Measurements from ENCODE around the gene WNT5A.
"Not testable (repeated sequence)": the region's sequence is repeated elsewhere in the genome, so short reads cannot be mapped to it uniquely, and the experiment has no call there.

Gene WNT5A

DNA sequence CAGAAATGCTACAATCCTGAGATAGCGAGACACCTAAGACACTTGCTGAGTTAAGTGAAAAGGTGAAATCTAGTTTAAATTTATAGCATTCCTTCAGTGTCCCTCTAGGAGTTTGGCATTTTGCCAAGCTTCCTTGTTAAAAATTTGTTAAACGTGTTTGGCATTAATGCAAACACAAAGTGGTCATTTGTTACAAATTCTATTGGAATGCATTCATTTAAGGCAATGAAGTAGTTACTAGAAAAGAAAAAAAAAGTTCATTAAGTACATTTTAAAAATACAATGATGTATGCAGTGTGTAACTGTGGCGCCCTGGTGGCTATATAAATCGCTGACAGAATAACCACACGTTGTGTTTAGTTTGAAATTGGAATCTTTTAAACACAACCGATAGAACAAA lies 31.3 kb upstream of the WNT5A start:
- no peaks in the 10 kb centered on the region for H3K4me1 ChIP-seq (ENCODE audit: control insufficient read depth, insufficient read depth, low read length)
- no peaks in the 10 kb centered on the region for H3K27me3 ChIP-seq (ENCODE audit: control insufficient read depth, insufficient read depth, low read length)
- no peak overlapping the region for H3K9ac ChIP-seq (ENCODE audit: low read length)
- H3K36me3 ChIP-seq (ENCODE audit: control insufficient read depth, insufficient read depth, low read length) = no peaks in the 10 kb centered on the region
- no peaks in the 10 kb centered on the region for H3K9me3 ChIP-seq (ENCODE audit: control insufficient read depth, low read length)
- no peak overlapping the region for H3K4me3 ChIP-seq (ENCODE audit: low read length)

DNA sequence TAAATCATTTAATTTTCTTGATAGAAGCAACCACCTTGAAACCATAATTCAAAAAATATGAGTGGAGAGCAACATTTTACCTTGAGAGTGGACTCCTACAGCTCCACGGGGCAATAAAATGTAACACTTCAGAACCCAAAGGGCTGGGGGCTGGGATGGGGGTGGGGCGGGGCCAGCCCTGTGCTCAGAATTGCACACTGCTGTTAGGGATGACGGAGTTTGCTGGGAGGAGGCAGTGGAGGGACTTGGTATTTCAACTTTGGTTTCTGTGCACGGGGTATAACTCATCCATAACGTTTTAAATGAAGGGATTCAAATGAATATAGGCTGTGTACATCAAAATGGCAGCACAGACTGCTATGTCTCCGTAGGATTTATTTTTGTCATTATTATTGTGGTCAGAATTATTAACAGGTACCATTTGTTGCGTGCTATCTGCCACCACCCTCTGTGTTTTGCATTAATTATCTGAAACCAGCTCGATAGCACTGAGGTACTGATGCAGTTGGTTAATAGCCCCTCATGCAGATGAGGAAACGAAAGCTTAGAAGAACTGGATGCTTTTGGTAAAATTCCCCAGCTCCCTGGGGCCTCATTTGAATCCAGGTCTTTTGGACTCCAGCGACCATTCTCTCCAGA lies 29.4 kb upstream of the WNT5A start:
- H3K36me3 ChIP-seq (ENCODE audit: control insufficient read depth, insufficient read depth, low read length) = no peaks in the 10 kb centered on the region
- no peaks in the 10 kb centered on the region for H3K4me1 ChIP-seq (ENCODE audit: control insufficient read depth, insufficient read depth, low read length)
- H3K9ac ChIP-seq (ENCODE audit: low read length) = no peak overlapping the region
- no peaks in the 10 kb centered on the region for H3K9me3 ChIP-seq (ENCODE audit: control insufficient read depth, low read length)
- H3K4me3 ChIP-seq (ENCODE audit: low read length) = no peak overlapping the region
- no peaks in the 10 kb centered on the region for H3K27me3 ChIP-seq (ENCODE audit: control insufficient read depth, insufficient read depth, low read length)

DNA sequence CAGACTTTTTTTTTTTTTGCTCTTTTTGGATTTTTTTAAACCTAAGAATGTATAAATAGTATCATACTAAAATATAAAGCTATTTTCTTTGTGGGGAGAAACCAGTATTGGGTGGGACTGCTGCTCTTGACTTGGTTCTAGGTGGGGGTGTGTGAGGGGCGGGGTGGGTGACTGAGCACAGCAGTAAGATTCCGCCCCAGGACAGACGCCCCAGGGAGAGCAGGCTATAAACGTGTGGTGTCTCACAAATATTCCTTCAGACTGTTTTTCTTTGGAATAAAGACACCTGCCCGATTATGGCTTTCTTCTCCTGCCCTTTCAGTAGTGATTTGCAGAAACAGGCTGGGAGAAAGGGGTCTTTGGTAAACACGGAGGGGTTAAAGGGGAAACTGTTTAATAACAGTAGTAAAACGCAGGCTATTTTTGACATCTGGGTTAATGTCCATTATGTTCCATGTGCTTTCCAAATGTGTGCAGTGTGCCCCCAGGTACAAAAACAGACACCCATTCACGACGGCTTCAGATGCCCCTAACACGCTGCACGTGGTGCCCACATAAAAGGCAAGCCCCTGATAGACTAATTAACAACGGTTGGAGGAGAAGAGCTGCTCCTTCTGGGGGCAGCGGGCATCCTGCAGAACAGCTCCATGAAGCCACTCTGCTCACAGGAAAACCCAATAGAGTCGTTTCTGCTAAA lies 28.6 kb upstream of the WNT5A start:
- H3K36me3 ChIP-seq (ENCODE audit: control insufficient read depth, insufficient read depth, low read length) = no peaks in the 10 kb centered on the region
- H3K9ac ChIP-seq (ENCODE audit: low read length) = no peak overlapping the region
- H3K4me3 ChIP-seq (ENCODE audit: low read length) = no peak overlapping the region
- H3K4me1 ChIP-seq (ENCODE audit: control insufficient read depth, insufficient read depth, low read length) = no peaks in the 10 kb centered on the region
- no peaks in the 10 kb centered on the region for H3K9me3 ChIP-seq (ENCODE audit: control insufficient read depth, low read length)
- no peaks in the 10 kb centered on the region for H3K27me3 ChIP-seq (ENCODE audit: control insufficient read depth, insufficient read depth, low read length)

DNA sequence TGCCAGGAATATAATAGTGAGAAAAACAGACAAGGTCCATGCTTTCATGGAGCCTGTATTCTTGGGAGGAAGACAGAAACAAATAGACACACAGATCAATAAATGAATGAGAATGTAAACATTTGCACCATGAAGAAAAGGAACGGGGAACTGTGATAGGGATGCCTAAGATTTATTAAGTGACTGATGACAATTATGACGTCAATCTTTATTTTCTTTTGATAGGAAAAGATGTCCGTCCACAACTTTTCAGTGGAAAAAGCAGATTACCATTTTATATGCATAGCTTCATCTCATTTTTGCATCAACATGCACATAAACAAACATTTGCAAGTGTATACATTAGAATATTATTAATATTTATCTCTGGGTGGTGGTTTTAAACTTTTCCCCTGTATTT lies 27.9 kb upstream of the WNT5A start:
- no peak overlapping the region for H3K4me3 ChIP-seq (ENCODE audit: low read length)
- no peaks in the 10 kb centered on the region for H3K27me3 ChIP-seq (ENCODE audit: control insufficient read depth, insufficient read depth, low read length)
- H3K36me3 ChIP-seq (ENCODE audit: control insufficient read depth, insufficient read depth, low read length) = no peaks in the 10 kb centered on the region
- H3K4me1 ChIP-seq (ENCODE audit: control insufficient read depth, insufficient read depth, low read length) = no peaks in the 10 kb centered on the region
- no peaks in the 10 kb centered on the region for H3K9me3 ChIP-seq (ENCODE audit: control insufficient read depth, low read length)
- no peak overlapping the region for H3K9ac ChIP-seq (ENCODE audit: low read length)

DNA sequence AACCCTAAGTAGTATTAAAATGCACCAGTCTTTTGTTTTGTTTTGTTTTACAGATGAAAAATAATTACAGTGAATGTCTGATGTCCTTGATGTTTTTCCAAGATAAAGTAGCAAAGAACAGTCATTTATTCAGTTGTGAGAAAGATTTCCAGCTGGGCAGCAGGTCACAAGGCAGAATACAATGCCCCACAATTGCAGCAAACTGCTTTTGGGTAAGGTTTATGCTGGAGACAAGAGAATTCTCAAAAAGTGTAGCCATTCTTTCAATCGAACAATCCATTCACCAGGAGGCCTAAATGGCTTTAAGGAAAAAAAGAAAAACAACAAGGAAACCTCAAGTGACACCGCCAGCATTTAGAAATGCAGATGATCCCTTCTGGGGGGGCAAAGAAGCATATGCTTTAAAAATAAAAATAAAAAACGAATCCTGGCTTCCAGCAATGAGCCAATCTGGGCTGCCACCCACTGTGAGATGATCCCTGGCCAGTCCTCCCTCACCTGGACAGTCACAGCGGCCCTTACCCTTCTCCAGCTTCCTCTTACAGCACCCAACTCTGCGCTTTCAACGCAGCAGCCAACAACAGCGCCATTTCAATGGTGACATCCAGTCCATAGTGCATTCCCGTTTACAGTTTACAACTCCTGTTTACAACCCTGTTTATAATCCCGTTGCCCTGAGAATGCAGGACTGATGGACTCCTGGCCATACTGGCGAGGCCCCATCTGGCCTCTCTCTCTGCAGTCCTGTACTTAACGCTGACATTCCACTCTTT lies 25.7 kb upstream of the WNT5A start:
- Histone ChIP-seq H3K9ac (ENCODE audit: low read length) (no peak overlapping the region), H3K27me3 (ENCODE audit: control insufficient read depth, insufficient read depth, low read length) (no peaks in the 10 kb centered on the region), H3K36me3 (ENCODE audit: control insufficient read depth, insufficient read depth, low read length) (no peaks in the 10 kb centered on the region), H3K4me3 (ENCODE audit: low read length) (no peak overlapping the region), H3K9me3 (ENCODE audit: control insufficient read depth, low read length) (no peaks in the 10 kb centered on the region), H3K4me1 (ENCODE audit: control insufficient read depth, insufficient read depth, low read length) (no peaks in the 10 kb centered on the region)

DNA sequence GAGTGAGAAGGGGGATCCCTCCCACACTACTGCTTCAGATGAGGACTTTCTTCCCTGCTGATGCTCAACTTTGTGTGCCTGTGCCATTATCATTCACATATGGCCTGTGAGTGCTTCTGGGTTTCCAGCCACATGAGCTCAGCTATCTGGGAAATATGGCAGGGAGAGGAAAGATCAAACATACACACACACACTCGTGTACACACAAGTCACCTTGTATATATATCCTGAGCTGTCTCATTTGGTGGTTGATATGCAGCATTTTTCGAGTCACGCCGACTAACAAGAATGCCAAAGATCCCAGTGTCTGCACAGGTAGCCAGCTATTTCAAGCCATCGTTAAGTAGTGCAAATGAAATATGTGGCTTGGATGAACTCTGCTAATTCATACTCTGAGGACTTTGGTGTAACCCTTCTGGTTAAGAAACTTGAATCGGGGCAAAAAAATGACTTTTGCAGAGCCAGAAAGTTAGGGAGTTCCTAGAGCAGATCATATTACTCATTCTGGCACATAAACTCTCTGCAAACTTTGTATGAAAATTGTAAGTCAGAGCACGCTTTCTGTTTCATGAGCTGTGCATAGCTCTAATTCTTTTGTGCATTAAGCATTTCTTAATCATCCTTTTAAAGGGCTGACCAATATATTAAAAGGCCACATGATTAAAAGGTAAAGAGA lies 24.9 kb upstream of the WNT5A start:
- Histone ChIP-seq H3K9me3 (ENCODE audit: control insufficient read depth, low read length) (no peaks in the 10 kb centered on the region), H3K36me3 (ENCODE audit: control insufficient read depth, insufficient read depth, low read length) (no peaks in the 10 kb centered on the region), H3K27me3 (ENCODE audit: control insufficient read depth, insufficient read depth, low read length) (no peaks in the 10 kb centered on the region), H3K4me3 (ENCODE audit: low read length) (no peak overlapping the region), H3K4me1 (ENCODE audit: control insufficient read depth, insufficient read depth, low read length) (no peaks in the 10 kb centered on the region), H3K9ac (ENCODE audit: low read length) (no peak overlapping the region)

DNA sequence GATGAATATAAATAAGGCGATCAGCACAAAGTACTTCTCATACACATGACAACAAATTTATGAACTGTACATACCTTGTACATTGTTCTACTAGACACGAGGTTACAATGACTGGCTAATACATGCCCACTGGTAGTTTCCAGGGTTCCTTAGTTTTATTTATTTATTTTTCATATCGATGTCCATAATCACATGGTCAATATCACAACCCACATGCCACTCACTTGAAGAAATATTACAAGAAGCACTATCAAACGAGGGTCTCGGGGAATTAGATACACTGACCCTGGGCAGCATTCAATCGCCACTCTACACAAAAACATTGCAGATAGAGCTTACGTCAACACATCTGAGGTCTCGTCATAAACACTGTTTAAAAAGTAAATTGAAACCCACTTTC lies 21.2 kb upstream of the WNT5A start:
- Histone ChIP-seq H3K4me1 (ENCODE audit: control insufficient read depth, insufficient read depth, low read length) (no peaks in the 10 kb centered on the region), H3K4me3 (ENCODE audit: low read length) (no peak overlapping the region), H3K9ac (ENCODE audit: low read length) (no peak overlapping the region), H3K9me3 (ENCODE audit: control insufficient read depth, low read length) (no peaks in the 10 kb centered on the region), H3K36me3 (ENCODE audit: control insufficient read depth, insufficient read depth, low read length) (no peaks in the 10 kb centered on the region), H3K27me3 (ENCODE audit: control insufficient read depth, insufficient read depth, low read length) (no peaks in the 10 kb centered on the region)

DNA sequence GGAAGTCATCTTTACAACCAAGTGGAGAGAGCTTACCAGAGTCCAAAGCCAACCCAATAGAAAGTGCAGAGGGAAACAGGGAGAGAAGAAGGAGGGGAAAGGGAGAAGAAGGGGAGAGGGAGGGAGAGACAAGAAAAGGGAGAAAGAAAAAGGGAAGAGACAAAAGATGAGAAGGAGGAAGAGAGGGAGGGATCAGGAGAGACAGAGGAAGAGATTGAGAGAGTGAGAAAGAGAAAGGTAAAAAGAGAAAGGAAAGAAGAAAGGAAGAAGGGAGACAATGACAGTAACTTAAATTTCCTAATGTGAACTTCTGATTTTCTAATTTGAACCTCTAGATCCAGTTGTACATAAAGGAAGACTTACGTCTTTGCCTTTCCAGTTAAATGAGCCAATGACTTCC lies 20.7 kb upstream of the WNT5A start:
- Histone ChIP-seq H3K4me3 (ENCODE audit: low read length) (no peak overlapping the region), H3K27me3 (ENCODE audit: control insufficient read depth, insufficient read depth, low read length) (no peaks in the 10 kb centered on the region), H3K4me1 (ENCODE audit: control insufficient read depth, insufficient read depth, low read length) (no peaks in the 10 kb centered on the region), H3K36me3 (ENCODE audit: control insufficient read depth, insufficient read depth, low read length) (no peaks in the 10 kb centered on the region), H3K9me3 (ENCODE audit: control insufficient read depth, low read length) (no peaks in the 10 kb centered on the region), H3K9ac (ENCODE audit: low read length) (no peak overlapping the region)

DNA sequence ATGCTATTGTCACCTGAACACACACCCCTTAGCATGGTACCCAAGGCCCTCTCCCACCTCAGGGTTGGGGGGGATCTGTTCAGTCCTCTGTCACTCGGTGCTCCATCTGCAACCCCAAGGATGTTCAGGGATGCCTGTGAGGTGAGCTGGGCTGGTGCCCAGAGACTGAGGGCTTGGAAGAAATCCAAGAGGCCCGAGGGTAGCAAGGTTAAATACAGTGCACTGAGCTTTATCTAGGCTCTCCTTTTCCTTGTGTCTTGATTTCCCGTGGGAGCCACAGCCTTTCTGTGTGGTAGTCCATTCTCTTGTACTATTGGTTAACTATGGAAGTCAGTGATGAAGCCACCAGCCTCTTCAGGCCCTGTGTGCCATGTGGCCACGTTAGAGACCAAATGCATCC lies 18.7 kb upstream of the WNT5A start:
- Histone ChIP-seq H3K27me3 (ENCODE audit: control insufficient read depth, insufficient read depth, low read length) (no peaks in the 10 kb centered on the region), H3K36me3 (ENCODE audit: control insufficient read depth, insufficient read depth, low read length) (no peaks in the 10 kb centered on the region), H3K9ac (ENCODE audit: low read length) (no peak overlapping the region), H3K9me3 (ENCODE audit: control insufficient read depth, low read length) (no peaks in the 10 kb centered on the region), H3K4me3 (ENCODE audit: low read length) (no peak overlapping the region), H3K4me1 (ENCODE audit: control insufficient read depth, insufficient read depth, low read length) (no peaks in the 10 kb centered on the region)

DNA sequence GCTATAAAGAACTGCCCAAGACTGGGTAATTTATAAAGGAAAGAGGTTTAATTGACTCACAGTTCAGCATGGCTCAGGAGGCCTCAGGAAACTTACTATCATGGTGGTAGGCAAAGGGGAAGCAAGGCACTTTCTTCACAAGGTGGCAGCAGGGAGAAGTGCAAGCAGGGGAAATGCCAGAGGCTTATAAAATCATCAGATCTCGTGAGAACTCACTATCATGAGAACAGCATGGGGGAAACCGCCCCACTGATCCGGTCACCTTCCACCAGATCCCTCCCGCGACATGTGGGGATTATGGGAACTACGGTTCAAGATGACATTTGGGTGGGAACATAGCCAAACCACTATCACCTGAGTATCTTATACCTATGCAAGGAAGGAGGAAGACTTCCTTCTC lies 18.0 kb upstream of the WNT5A start:
- H3K9me3 ChIP-seq (ENCODE audit: control insufficient read depth, low read length); H3K27me3 ChIP-seq (ENCODE audit: control insufficient read depth, insufficient read depth, low read length); H3K9ac ChIP-seq (ENCODE audit: low read length); H3K4me1 ChIP-seq (ENCODE audit: control insufficient read depth, insufficient read depth, low read length); H3K4me3 ChIP-seq (ENCODE audit: low read length); H3K36me3 ChIP-seq (ENCODE audit: control insufficient read depth, insufficient read depth, low read length): not testable (repeated sequence)

DNA sequence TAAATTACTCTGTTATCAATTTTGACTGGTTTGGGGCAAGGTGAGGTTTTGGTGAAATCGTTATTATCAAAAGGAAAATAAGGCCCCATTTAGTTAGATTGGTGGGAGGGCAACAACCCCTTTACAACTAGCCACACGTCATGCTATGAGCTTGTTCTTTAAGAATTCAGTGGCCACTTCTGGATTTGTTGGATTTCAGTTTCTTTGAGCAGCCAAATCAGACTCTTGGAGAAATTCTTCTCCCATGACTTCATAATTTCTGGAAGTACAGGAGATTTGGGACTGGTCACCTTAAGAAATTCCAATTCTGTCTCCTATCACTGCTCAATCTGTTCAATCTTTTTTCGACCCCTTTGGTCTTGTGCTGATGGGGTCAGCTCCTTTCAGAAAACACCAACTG lies 14.8 kb upstream of the WNT5A start:
- Histone ChIP-seq H3K27me3 (ENCODE audit: control insufficient read depth, insufficient read depth, low read length) (no peaks in the 10 kb centered on the region), H3K36me3 (ENCODE audit: control insufficient read depth, insufficient read depth, low read length) (no peaks in the 10 kb centered on the region), H3K9me3 (ENCODE audit: control insufficient read depth, low read length) (no peaks in the 10 kb centered on the region), H3K9ac (ENCODE audit: low read length) (no peak overlapping the region), H3K4me1 (ENCODE audit: control insufficient read depth, insufficient read depth, low read length) (no peaks in the 10 kb centered on the region), H3K4me3 (ENCODE audit: low read length) (no peak overlapping the region)

Measured in mucosa of stomach (tissue), 1 donor.